Aorta (tissue), 5 donors: Measurements from ENCODE around the gene PGS1. TPM values are rescaled to one million over a fixed set of nuclear protein-coding genes. Genes with fewer than 3 reads are reported as not detected.
A peak's percentile ranks its signal among the peaks of the same experiment; 100 is the strongest.

Experiments used
- ATAC-seq: fragments of 200-7000 bp; cut with Tn5 transposase; one replicate; pipeline ENCODE4 v1.9.1; 2022; ENCODE audit warnings: moderate library complexity; ENCODE audit not compliant: low FRiP score
- DNase-seq, 2 donors: peaks; one replicate each; pipeline ENCODE4 v3.0.0-alpha.2; 2020
- H3K27ac ChIP-seq, 2 donors: one replicate each; pipeline ENCODE4 v1.5.1; 2013; ENCODE audit warnings: low read length in 2 of 2, mild to moderate bottlenecking in 2 of 2, moderate library complexity in 2 of 2, control low read depth in 1 of 2, inconsistent platforms in 1 of 2, low read depth in 1 of 2
- H3K27me3 ChIP-seq, 2 donors: one replicate each; pipeline ENCODE4 v1.6.1; 2013; ENCODE audit warnings: control low read depth in 1 of 2, low read length in 1 of 2, mild to moderate bottlenecking in 1 of 2, moderate library complexity in 1 of 2; ENCODE audit not compliant: insufficient read depth in 2 of 2, control insufficient read depth in 1 of 2
- H3K36me3 ChIP-seq, 2 donors: one replicate each; pipeline ENCODE4 v1.6.1; 2013; ENCODE audit warnings: control low read depth in 1 of 2, low read length in 1 of 2, mild to moderate bottlenecking in 1 of 2; ENCODE audit not compliant: insufficient read depth in 2 of 2, control insufficient read depth in 1 of 2
- H3K4me1 ChIP-seq, 2 donors: one replicate each; pipeline ENCODE4 v1.6.1; 2013; ENCODE audit warnings: low read length in 2 of 2, control low read depth in 1 of 2, mild to moderate bottlenecking in 1 of 2, moderate library complexity in 1 of 2; ENCODE audit not compliant: insufficient read depth in 2 of 2, control insufficient read depth in 1 of 2
- H3K4me3 ChIP-seq, 2 donors: one replicate each; pipeline ENCODE4 v1.5.1; 2013; ENCODE audit warnings: low read length in 2 of 2, control low read depth in 1 of 2, mild to moderate bottlenecking in 1 of 2
- H3K9me3 ChIP-seq: one replicate; pipeline ENCODE4 v1.6.1; 2013; ENCODE audit warnings: mild to moderate bottlenecking, low read length; ENCODE audit not compliant: control insufficient read depth
- WGBS, 2 donors: extraction: QIAGEN DNeasy Blood & Tissue Kit; methylation state at CpG; one replicate each; pipeline ENCODE4 v1.1.7; 2013; 5-methylcytosine and 5-hydroxymethylcytosine counted together
- intact Hi-C, 2 donors: fragments of 100-400 bp; cut with DNase I; formaldehyde crosslinking; loops; one replicate each; pipeline versions ENCODE4 v1.14.2 to v1.15.0; 2022
- polyA plus RNA-seq, 2 donors: library from polyadenylated mRNA; stranded (reverse); fragments of 200-250 nt; gene quantifications; one replicate each; pipeline ENCODE4 v1.2.3, GENCODE V29; 2013
- total RNA-seq, 2 donors: library from RNA; stranded (reverse); fragmentation: NEBNext Ultra II Directional; extraction: Animal tissue kit (Norgen Biotek cat#: 25700); gene quantifications; one replicate each; pipeline ENCODE4 v1.2.1, GENCODE V29; 2021
- donor health status: healthy with polysubstance abuse.
- donor health status: Bipolar disorder and iron deficiency.
- donor health status: DM: no; HTN: no; CAD: no.
- donor health status: DM: no; HTN: no; CAD: no.
- donor health status: DM: yes; HTN: yes; CAD: no.

PGS1 gene
- total and polyA plus RNA-seq, 4 donors, result 9.9 to 67.0 (median 38.4) TPM

DNA sequence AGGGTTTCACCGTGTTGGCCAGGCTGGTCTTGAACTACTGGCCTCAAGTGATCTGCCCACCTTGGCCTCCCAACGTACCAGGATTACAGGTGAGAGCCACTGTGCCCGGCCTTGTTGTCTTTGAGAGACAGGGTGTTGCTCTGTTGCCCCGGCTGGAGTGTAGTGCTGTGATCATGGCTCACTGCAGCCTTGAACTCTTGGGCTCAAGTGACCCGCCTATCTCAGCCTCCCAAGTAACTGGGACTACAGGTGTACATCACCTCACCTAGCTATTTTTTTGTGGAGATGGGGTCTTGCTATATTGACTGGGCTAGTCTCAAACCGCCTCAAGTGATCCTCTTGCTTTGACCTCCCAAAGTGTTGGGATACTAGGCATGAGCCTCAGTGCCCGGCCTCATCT, 68.4 kb downstream of the PGS1 start:
- WGBS, 2 donors, result 92 to 93% methylated on average over 7 of the region's 7 CpGs
- DNase-seq, result no peak
- no peak overlapping the region for H3K27ac ChIP-seq
- no peaks in the 10 kb centered on the region for H3K36me3 ChIP-seq
- H3K4me1 ChIP-seq, result no peaks in the 10 kb centered on the region
- H3K27me3 ChIP-seq, result no peaks in the 10 kb centered on the region
- ATAC-seq, result no peak
- H3K4me3 ChIP-seq, result no peak overlapping the region
- H3K9me3 ChIP-seq, result no peaks in the 10 kb centered on the region
- intact Hi-C loops, result no loop called here

DNA sequence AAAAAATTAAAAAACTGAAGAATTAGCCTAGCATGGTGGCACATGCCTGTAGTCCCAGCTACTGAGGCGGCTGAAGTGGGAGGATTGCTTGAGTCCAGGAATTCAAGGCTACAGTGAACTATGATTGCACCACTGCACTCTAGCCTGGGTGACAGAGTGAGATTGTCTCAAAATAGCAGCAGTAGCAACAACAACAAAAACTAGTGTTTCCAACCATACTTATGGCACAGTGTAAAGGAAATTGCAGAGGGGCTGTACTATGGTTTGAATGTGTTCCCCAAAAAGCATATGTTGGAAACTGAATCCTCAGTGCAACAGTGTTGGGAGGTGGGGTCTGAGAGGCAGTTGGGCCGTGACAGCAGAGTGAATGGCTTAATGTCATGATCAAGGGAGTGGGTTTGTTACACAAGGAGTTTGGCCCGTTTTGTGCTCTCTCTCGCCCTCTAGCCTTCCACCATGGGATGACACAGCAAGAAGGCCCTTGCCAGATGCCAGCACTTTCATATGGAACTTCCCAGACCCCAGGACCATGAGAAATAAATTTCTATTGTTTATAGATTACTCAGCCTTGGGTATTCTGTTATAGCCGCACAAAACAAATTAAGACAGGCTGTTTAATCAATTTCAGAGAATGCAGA, 70.0 kb downstream of the PGS1 start:
- Histone ChIP-seq H3K27me3 (no peaks in the 10 kb centered on the region), H3K4me3 (no peak overlapping the region), H3K4me1 (no peaks in the 10 kb centered on the region), H3K36me3 (no peaks in the 10 kb centered on the region), H3K9me3 (no peaks in the 10 kb centered on the region), H3K27ac (no peak overlapping the region)
- DNase-seq (no peak), ATAC-seq (no peak)
- intact Hi-C loops, result no loop called here
- WGBS, 2 donors, result 71 to 72% methylated on average over 5 of the region's 5 CpGs

- Histone ChIP-seq H3K27me3 (no peaks in the 10 kb centered on the region), H3K27ac (no peak overlapping the region), H3K4me3 (no peak overlapping the region), H3K4me1 (no peaks in the 10 kb centered on the region), H3K36me3 (no peaks in the 10 kb centered on the region), H3K9me3 (no peaks in the 10 kb centered on the region)
- intact Hi-C loops, result no loop called here
- ATAC-seq, result no peak
- DNase-seq, result no peak
- 89 to 91% methylated on average over 14 of the region's 14 CpGs for WGBS, 2 donors
Measured at GRCh38 chr17:78449983-78450595, 71.6 kb downstream of the PGS1 start.

- no peak for ATAC-seq
- intact Hi-C loops, result no loop called here
Measured at GRCh38 chr17:78450696-78451345, 72.4 kb downstream of the PGS1 start.

GRCh38 chr17:78451753-78452152, 73.3 kb downstream of the PGS1 start:
- intact Hi-C loops, result no loop called here

More at GRCh38 chr17:78450696-78451345, 72.4 kb downstream of the PGS1 start:
- H3K27ac ChIP-seq, result no peak overlapping the region
- no peaks in the 10 kb centered on the region for H3K4me1 ChIP-seq
- H3K4me3 ChIP-seq, result no peak overlapping the region
- WGBS, 2 donors, result 60 to 61% methylated on average over 20 of the region's 20 CpGs
- H3K9me3 ChIP-seq, result no peaks in the 10 kb centered on the region
- DNase-seq, result no peak
- no peaks in the 10 kb centered on the region for H3K36me3 ChIP-seq
- no peaks in the 10 kb centered on the region for H3K27me3 ChIP-seq

GRCh38 chr17:78454346-78454745, 75.9 kb downstream of the PGS1 start:
- Histone ChIP-seq H3K27me3 (no peaks in the 10 kb centered on the region), H3K4me1 (no peaks in the 10 kb centered on the region), H3K27ac (no peak overlapping the region), H3K9me3 (no peaks in the 10 kb centered on the region), H3K36me3 (no peaks in the 10 kb centered on the region), H3K4me3 (no peak overlapping the region)
- WGBS, 2 donors, result 94% methylated on average over 20 of the region's 20 CpGs
- intact Hi-C loops, result no loop called here
- no peak for ATAC-seq
- DNase-seq, result no peak

More at GRCh38 chr17:78451753-78452152, 73.3 kb downstream of the PGS1 start:
- ATAC-seq (no peak), DNase-seq (no peak)
- Histone ChIP-seq H3K27ac (no peak overlapping the region), H3K4me3 (no peak overlapping the region), H3K36me3 (no peaks in the 10 kb centered on the region), H3K4me1 (no peaks in the 10 kb centered on the region), H3K9me3 (no peaks in the 10 kb centered on the region), H3K27me3 (no peaks in the 10 kb centered on the region)
- WGBS, 2 donors, result 87 to 89% methylated on average over 7 of the region's 7 CpGs

GRCh38 chr17:78458091-78458490, 79.6 kb downstream of the PGS1 start:
- Histone ChIP-seq H3K27ac (no peak overlapping the region), H3K9me3 (no peaks in the 10 kb centered on the region), H3K4me3 (no peak overlapping the region), H3K4me1 (no peaks in the 10 kb centered on the region), H3K27me3 (no peaks in the 10 kb centered on the region), H3K36me3 (no peaks in the 10 kb centered on the region)
- no peak for ATAC-seq
- 79% methylated on average over 10 of the region's 10 CpGs for WGBS, 2 donors
- intact Hi-C loops, result no loop called here
- no peak for DNase-seq

DNA sequence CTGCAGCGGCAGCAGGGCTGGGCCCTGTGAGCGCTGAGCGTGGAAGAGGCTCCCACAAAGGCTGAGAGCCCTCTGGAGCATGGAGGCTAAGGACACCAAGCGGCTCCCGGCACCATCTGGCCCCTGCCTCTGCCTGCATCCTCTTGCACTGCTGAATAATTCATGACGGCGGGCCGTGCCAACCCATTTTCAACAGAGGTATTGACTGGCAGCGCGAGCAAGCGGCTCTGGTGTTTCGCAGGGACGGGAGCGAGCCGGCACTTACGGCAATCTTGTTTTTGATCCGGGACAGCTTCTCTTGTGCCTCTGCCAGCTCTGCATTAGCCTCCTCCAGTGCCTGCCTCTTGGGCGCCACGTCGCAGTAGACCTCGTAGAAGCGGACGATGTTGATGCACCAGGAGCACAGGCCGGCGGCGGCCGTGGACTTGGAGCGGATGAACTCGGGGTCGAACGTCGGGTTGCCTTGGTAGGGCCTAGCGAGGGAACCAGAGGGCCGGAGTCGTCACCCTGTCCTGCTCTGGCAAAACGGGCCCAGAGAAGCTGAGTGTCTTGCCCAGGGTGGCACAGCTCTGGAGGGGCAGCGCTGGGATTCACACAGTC, 80.4 kb downstream of the PGS1 start:
- no peaks in the 10 kb centered on the region for H3K27me3 ChIP-seq
- 90 to 92% methylated on average over 37 of the region's 37 CpGs for WGBS, 2 donors
- H3K27ac ChIP-seq, result no peak overlapping the region
- ATAC-seq (peak; percentile 8), DNase-seq (no peak)
- H3K36me3 ChIP-seq, result no peaks in the 10 kb centered on the region
- no peak overlapping the region for H3K4me3 ChIP-seq
- no peaks in the 10 kb centered on the region for H3K4me1 ChIP-seq
- intact Hi-C loops, result no loop called here
- no peaks in the 10 kb centered on the region for H3K9me3 ChIP-seq
